ENCODE results near the gene VTI1B.
"Not testable (repeated sequence)": the region's sequence is repeated elsewhere in the genome, so short reads cannot be mapped to it uniquely, and the experiment has no call there.

The VTI1B gene

GRCh38 chr14:67630186-67630585 is 44.2 kb downstream of the VTI1B start:
- Histone ChIP-seq H3K9ac (ENCODE audit: low read length) (no peak overlapping the region), H3K4me2 (ENCODE audit: low read depth, low read length, poor library complexity, severe bottlenecking) (no peak overlapping the region), H3K27ac (ENCODE audit: low read depth, low read length) (no peak overlapping the region), H4K20me1 (ENCODE audit: low read depth, low read length) (no peaks in the 10 kb centered on the region), H3K9me2 (replicated peaks; ENCODE audit: insufficient read depth, low read length) (no peaks in the 10 kb centered on the region), H3K79me2 (ENCODE audit: insufficient read depth, low read length) (no peaks in the 10 kb centered on the region), H3K27me3 (ENCODE audit: low read length) (no peaks in the 10 kb centered on the region), H3F3A (ENCODE audit: insufficient read depth) (no peaks in the 10 kb centered on the region), H3K36me3 (ENCODE audit: low read length) (no peaks in the 10 kb centered on the region), H3K4me3 (ENCODE audit: insufficient read depth, low read length, poor library complexity, severe bottlenecking) (no peak overlapping the region), H2AFZ (ENCODE audit: low read depth, low read length, severe bottlenecking) (no peak overlapping the region), H3K9me3 (ENCODE audit: insufficient read depth, low read length) (no peaks in the 10 kb centered on the region)
- TF ChIP-seq CTCF (IDR thresholded peaks at IDR 0.05; ENCODE audit: insufficient read depth, low read length, poor library complexity, severe bottlenecking) = no peak
- TF ChIP-seq EZH2phosphoT487 (conservative IDR thresholded peaks at IDR 0.05; ENCODE audit: low read length) = no peak

GRCh38 chr14:67627519-67627918 is 46.9 kb downstream of the VTI1B start:
- no peaks in the 10 kb centered on the region for H3K27me3 ChIP-seq (ENCODE audit: low read length)
- no peak overlapping the region for H3K9ac ChIP-seq (ENCODE audit: low read length)
- no peaks in the 10 kb centered on the region for H3K79me2 ChIP-seq (ENCODE audit: insufficient read depth, low read length)
- H3F3A ChIP-seq (ENCODE audit: insufficient read depth) = no peaks in the 10 kb centered on the region
- H2AFZ ChIP-seq (ENCODE audit: low read depth, low read length, severe bottlenecking) = no peak overlapping the region
- no peaks in the 10 kb centered on the region for H4K20me1 ChIP-seq (ENCODE audit: low read depth, low read length)
- no peaks in the 10 kb centered on the region for H3K9me3 ChIP-seq (ENCODE audit: insufficient read depth, low read length)
- TF ChIP-seq EZH2phosphoT487 (conservative IDR thresholded peaks at IDR 0.05; ENCODE audit: low read length) (no peak), CTCF (IDR thresholded peaks at IDR 0.05; ENCODE audit: insufficient read depth, low read length, poor library complexity, severe bottlenecking) (no peak)
- no peak overlapping the region for H3K27ac ChIP-seq (ENCODE audit: low read depth, low read length)
- H3K4me2 ChIP-seq (ENCODE audit: low read depth, low read length, poor library complexity, severe bottlenecking) = no peak overlapping the region
- H3K4me3 ChIP-seq (ENCODE audit: insufficient read depth, low read length, poor library complexity, severe bottlenecking) = no peak overlapping the region
- no peaks in the 10 kb centered on the region for H3K9me2 ChIP-seq (replicated peaks; ENCODE audit: insufficient read depth, low read length)
- H3K36me3 ChIP-seq (ENCODE audit: low read length) = no peaks in the 10 kb centered on the region

DNA sequence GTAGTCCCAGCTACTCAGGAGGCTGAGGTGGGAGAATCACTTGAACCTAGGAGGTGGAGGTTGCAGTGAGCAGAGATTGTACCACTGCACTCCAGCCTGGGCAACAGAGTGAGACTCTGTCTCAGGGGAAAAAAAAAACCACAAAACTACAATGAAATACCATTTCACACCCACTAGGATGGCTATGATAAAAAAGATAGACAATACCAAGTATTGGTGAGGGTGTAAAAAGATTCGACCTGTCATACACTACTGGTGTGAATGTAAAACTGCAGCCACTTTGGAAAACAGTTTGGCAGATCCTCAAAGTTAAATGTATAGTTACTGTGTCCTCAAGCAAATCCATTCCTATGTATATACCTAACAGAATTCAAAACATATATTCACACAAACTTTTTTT is 48.3 kb downstream of the VTI1B start:
- H3K9ac ChIP-seq (ENCODE audit: low read length); H3K27ac ChIP-seq (ENCODE audit: low read depth, low read length); H3K36me3 ChIP-seq (ENCODE audit: low read length); H3K27me3 ChIP-seq (ENCODE audit: low read length); H3K4me2 ChIP-seq (ENCODE audit: low read depth, low read length, poor library complexity, severe bottlenecking); H3F3A ChIP-seq (ENCODE audit: insufficient read depth); H3K9me2 ChIP-seq (replicated peaks; ENCODE audit: insufficient read depth, low read length); H2AFZ ChIP-seq (ENCODE audit: low read depth, low read length, severe bottlenecking); H3K79me2 ChIP-seq (ENCODE audit: insufficient read depth, low read length); H3K9me3 ChIP-seq (ENCODE audit: insufficient read depth, low read length); H4K20me1 ChIP-seq (ENCODE audit: low read depth, low read length); H3K4me3 ChIP-seq (ENCODE audit: insufficient read depth, low read length, poor library complexity, severe bottlenecking): not testable (repeated sequence)

- Histone ChIP-seq H3K4me3 (ENCODE audit: insufficient read depth, low read length, poor library complexity, severe bottlenecking) (no peak overlapping the region), H3K9me3 (ENCODE audit: insufficient read depth, low read length) (no peaks in the 10 kb centered on the region), H3K4me2 (ENCODE audit: low read depth, low read length, poor library complexity, severe bottlenecking) (no peak overlapping the region)
Measured at GRCh38 chr14:67623114-67623513, 51.3 kb downstream of the VTI1B start.

More at GRCh38 chr14:67623114-67623513, 51.3 kb downstream of the VTI1B start:
- H4K20me1 ChIP-seq (ENCODE audit: low read depth, low read length) = no peaks in the 10 kb centered on the region
- no peaks in the 10 kb centered on the region for H3K79me2 ChIP-seq (ENCODE audit: insufficient read depth, low read length)
- H3K36me3 ChIP-seq (ENCODE audit: low read length) = no peaks in the 10 kb centered on the region
- no peak overlapping the region for H3K9ac ChIP-seq (ENCODE audit: low read length)
- H3K27ac ChIP-seq (ENCODE audit: low read depth, low read length) = no peak overlapping the region
- no peaks in the 10 kb centered on the region for H3K9me2 ChIP-seq (replicated peaks; ENCODE audit: insufficient read depth, low read length)
- peaks cover 10% of the 10 kb centered on the region; the same call in 1 of the 2 replicates for H3F3A ChIP-seq (ENCODE audit: insufficient read depth)
- no peaks in the 10 kb centered on the region for H3K27me3 ChIP-seq (ENCODE audit: low read length)
- H2AFZ ChIP-seq (ENCODE audit: low read depth, low read length, severe bottlenecking) = no peak overlapping the region
- TF ChIP-seq CTCF (IDR thresholded peaks at IDR 0.05; ENCODE audit: insufficient read depth, low read length, poor library complexity, severe bottlenecking) (no peak), EZH2phosphoT487 (conservative IDR thresholded peaks at IDR 0.05; ENCODE audit: low read length) (no peak)
